HAP-1 (cell line): ENCODE data around the gene ADIPOQ.
"Not testable (repeated sequence)": the region's sequence is repeated elsewhere in the genome, so short reads cannot be mapped to it uniquely, and the experiment has no call there.

Experiments used
- DNase-seq, 2 experiments: peaks; one replicate each; pipeline ENCODE4 v3.0.0-alpha.2; 2016 to 2020; ENCODE audit warnings: low spot score in 2 of 2
- H3K27me3 ChIP-seq: fragments of 250-450 bp; sonication (Bioruptor Pico); 2 replicates; pipeline ENCODE4 v1.5.1; 2020; ENCODE audit warnings: low read depth, mild to moderate bottlenecking, moderate library complexity
- H3K36me3 ChIP-seq: fragments of 250-450 bp; sonication (Bioruptor Pico); replicated peaks from 2 replicates; pipeline ENCODE4 v1.5.1; 2020; ENCODE audit warnings: mild to moderate bottlenecking
- H3K4me1 ChIP-seq: fragments of 250-450 bp; sonication (Bioruptor Pico); 2 replicates; pipeline ENCODE4 v1.5.1; 2020; ENCODE audit warnings: mild to moderate bottlenecking
- H3K4me3 ChIP-seq: fragments of 250-450 bp; sonication (Bioruptor Pico); 2 replicates; pipeline ENCODE4 v1.5.1; 2020; ENCODE audit warnings: mild to moderate bottlenecking, moderate library complexity
- H3K9me3 ChIP-seq: fragments of 250-450 bp; sonication (Bioruptor Pico); 2 replicates; pipeline ENCODE4 v1.5.1; 2020; ENCODE audit warnings: mild to moderate bottlenecking, moderate library complexity
- in situ Hi-C: fragments of 300-500 bp; cut with MboI; formaldehyde crosslinking; loops from 3 replicates; pipeline ENCODE4 v1.14.3; 2020; ENCODE audit warnings: low sequenced_read_pairs, inconsistent platforms, mixed read lengths

Gene ADIPOQ

GRCh38 chr3:186907075-186907474 lies 64.6 kb downstream of the ADIPOQ start:
- H3K9me3 ChIP-seq, H3K4me1 ChIP-seq, DNase-seq, in situ Hi-C loops, H3K27me3 ChIP-seq, H3K4me3 ChIP-seq, H3K36me3 ChIP-seq: not testable (repeated sequence)
